Omental fat pad (tissue), 4 donors: ENCODE measurements around the gene USP9Y. TPM values are rescaled to one million over a fixed set of nuclear protein-coding genes. Genes with fewer than 3 reads are reported as not detected.
"Not testable (repeated sequence)": the region's sequence is repeated elsewhere in the genome, so short reads cannot be mapped to it uniquely, and the experiment has no call there.

Experiments used
- ATAC-seq: fragments of 150-250 bp; one replicate; pipeline ENCODE4 v1.9.1; 2016; ENCODE audit warnings: mild to moderate bottlenecking, moderate library complexity; ENCODE audit not compliant: low FRiP score
- DNase-seq: peaks from one replicate; pipeline ENCODE4 v3.0.0-alpha.2; 2019; ENCODE audit warnings: low spot score
- CTCF ChIP-seq, 3 donors: fragments of 450-650 bp; IDR thresholded peaks; one replicate each; pipeline ENCODE4 v1.5.1; 2016 to 2017; ENCODE audit warnings: antibody characterized with exemption in 3 of 3, mild to moderate bottlenecking in 3 of 3, moderate library complexity in 2 of 3
- total RNA-seq, 4 donors: library from RNA; depleted of rRNA; stranded (reverse); fragments of >200 nt; gene quantifications; one replicate each; pipeline ENCODE4 v1.1.0, GENCODE V29; 2016

The USP9Y gene
- 10 to 100 TPM in 2 of 4 donors, under 1 TPM in 2; 0.06 to 24.3 (median 12.3) TPM for total RNA-seq

- no peak for TF ChIP-seq CTCF (IDR thresholded peaks at IDR 0.05)
- DNase-seq (no peak), ATAC-seq (no peak)
Observed at GRCh38 chrY:12701181-12701695, at the start of gene USP9Y. USP9Y (plus strand) TSS chrY:12701231; CDS start chrY:12709448, 8,217 bp downstream.

- ATAC-seq (no peak), DNase-seq (no peak)
- no peak for TF ChIP-seq CTCF (IDR thresholded peaks at IDR 0.05)
Observed at GRCh38 chrY:12651621-12652036, 49.4 kb upstream of the USP9Y start.

- TF ChIP-seq CTCF (IDR thresholded peaks at IDR 0.05), result no peak
- ATAC-seq (no peak), DNase-seq (no peak)
Observed at GRCh38 chrY:12661745-12662681, 39.0 kb upstream of the USP9Y start.

GRCh38 chrY:12662745-12663591 is 38.1 kb upstream of the USP9Y start:
- no peak for DNase-seq
- ATAC-seq, result no peak
- TF ChIP-seq CTCF (IDR thresholded peaks at IDR 0.05), result no peak

- DNase-seq, ATAC-seq: not testable (repeated sequence)
Observed at GRCh38 chrY:12663845-12664244, 37.2 kb upstream of the USP9Y start.

- no peak for ATAC-seq
- no peak for DNase-seq
- TF ChIP-seq CTCF (IDR thresholded peaks at IDR 0.05), result no peak
Observed at GRCh38 chrY:12678111-12678510, 22.9 kb upstream of the USP9Y start.

GRCh38 chrY:12681535-12681934 is 19.5 kb upstream of the USP9Y start:
- no peak for TF ChIP-seq CTCF (IDR thresholded peaks at IDR 0.05)
- ATAC-seq (no peak), DNase-seq (no peak)
